ENCODE measurements around the gene KCNG2. TPM values are rescaled to one million over a fixed set of nuclear protein-coding genes. Genes with fewer than 3 reads are reported as not detected.

KCNG2 gene
- total RNA-seq, 1 experiment from 2014 or later = not detected

DNA sequence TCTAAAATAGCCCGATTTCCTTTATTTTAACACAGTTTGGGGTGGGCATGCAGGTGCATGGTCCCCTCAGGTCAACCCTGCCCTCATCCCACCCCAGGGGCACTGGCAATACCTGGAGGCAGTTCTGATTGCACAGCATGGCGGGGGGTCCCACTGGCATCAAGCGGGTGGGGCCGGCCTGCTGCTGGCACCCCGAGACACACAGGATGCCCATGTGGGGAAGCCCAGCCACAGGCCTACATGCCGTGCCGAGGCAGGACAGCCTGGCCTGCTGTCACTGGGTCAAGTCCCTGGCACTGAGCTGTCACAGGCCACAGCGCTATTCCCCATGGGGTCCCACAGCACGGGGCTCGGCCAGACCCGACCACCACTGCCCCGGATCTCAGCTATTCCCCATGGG lies 11.9 kb upstream of the KCNG2 start:
- Mint-ChIP-seq H3K4me1 (ENCODE audit: low read depth, unreplicated experiment) (no peaks in the 10 kb centered on the region), H3K36me3 (ENCODE audit: insufficient read depth, unreplicated experiment) (no peaks in the 10 kb centered on the region), H3K27me3 (ENCODE audit: insufficient read depth, unreplicated experiment) (no peaks in the 10 kb centered on the region), H3K9me3 (ENCODE audit: unreplicated experiment) (no peaks in the 10 kb centered on the region), H3K27ac (ENCODE audit: unreplicated experiment) (no peak overlapping the region), H3K4me3 (ENCODE audit: unreplicated experiment) (no peak overlapping the region)
- ChIA-PET CTCF (no interaction called here), POLR2A (no interaction called here)
- no TSS peak for BruUV-seq (replicated peaks)
- no peak for DNase-seq
- Histone ChIP-seq H3K4me1 (no peaks in the 10 kb centered on the region), H3K4me3 (ENCODE audit: low read depth, low read length) (no peak overlapping the region), H3K36me3 (ENCODE audit: control insufficient read depth, insufficient read depth, low read length) (no peaks in the 10 kb centered on the region), H3K9me3 (no peaks in the 10 kb centered on the region), H3K27me3 (replicated peaks; ENCODE audit: control insufficient read depth, insufficient read depth, low read length) (no peaks in the 10 kb centered on the region)
- intact Hi-C loops (cut with micrococcal nuclease; ENCODE audit: unreplicated experiment) = no loop called here
- TF ChIP-seq, protein P1, sequence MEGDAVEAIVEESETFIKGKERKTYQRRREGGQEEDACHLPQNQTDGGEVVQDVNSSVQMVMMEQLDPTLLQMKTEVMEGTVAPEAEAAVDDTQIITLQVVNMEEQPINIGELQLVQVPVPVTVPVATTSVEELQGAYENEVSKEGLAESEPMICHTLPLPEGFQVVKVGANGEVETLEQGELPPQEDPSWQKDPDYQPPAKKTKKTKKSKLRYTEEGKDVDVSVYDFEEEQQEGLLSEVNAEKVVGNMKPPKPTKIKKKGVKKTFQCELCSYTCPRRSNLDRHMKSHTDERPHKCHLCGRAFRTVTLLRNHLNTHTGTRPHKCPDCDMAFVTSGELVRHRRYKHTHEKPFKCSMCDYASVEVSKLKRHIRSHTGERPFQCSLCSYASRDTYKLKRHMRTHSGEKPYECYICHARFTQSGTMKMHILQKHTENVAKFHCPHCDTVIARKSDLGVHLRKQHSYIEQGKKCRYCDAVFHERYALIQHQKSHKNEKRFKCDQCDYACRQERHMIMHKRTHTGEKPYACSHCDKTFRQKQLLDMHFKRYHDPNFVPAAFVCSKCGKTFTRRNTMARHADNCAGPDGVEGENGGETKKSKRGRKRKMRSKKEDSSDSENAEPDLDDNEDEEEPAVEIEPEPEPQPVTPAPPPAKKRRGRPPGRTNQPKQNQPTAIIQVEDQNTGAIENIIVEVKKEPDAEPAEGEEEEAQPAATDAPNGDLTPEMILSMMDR (IDR thresholded peaks at IDR 0.05; ENCODE audit: insufficient read depth in 1 of 2, low read depth in 1 of 2, low read length in 1 of 2, severe bottlenecking in 1 of 2, unreplicated experiment in 1 of 2) = no peak

DNA sequence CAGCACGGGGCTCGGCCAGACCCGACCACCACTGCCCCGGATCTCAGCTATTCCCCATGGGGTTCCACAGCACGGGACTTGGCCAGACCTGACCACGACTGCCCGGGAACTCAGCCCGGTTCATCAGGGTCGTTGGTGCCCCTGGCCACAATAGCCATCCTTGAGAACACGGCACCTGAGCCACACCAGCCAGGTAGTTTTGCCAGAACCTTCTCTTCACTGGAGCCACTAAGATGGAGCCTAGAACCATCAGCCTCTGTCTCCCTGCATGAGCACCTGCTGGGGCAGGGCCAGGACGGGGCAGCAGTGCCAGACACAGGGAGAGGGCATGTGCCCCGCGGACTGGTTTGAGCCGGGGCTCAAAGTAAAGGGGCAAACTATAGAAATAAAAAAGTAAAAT lies 11.4 kb upstream of the KCNG2 start:
- Mint-ChIP-seq H3K4me1 (ENCODE audit: low read depth, unreplicated experiment) (no peaks in the 10 kb centered on the region), H3K27me3 (ENCODE audit: insufficient read depth, unreplicated experiment) (no peaks in the 10 kb centered on the region), H3K9me3 (ENCODE audit: unreplicated experiment) (no peaks in the 10 kb centered on the region), H3K36me3 (ENCODE audit: insufficient read depth, unreplicated experiment) (no peaks in the 10 kb centered on the region), H3K4me3 (ENCODE audit: unreplicated experiment) (no peak overlapping the region), H3K27ac (ENCODE audit: unreplicated experiment) (no peak overlapping the region)
- TF ChIP-seq, protein P1 (IDR thresholded peaks at IDR 0.05; ENCODE audit: insufficient read depth in 1 of 2, low read depth in 1 of 2, low read length in 1 of 2, severe bottlenecking in 1 of 2, unreplicated experiment in 1 of 2) = no peak
- Histone ChIP-seq H3K27me3 (replicated peaks; ENCODE audit: control insufficient read depth, insufficient read depth, low read length) (no peaks in the 10 kb centered on the region), H3K4me1 (no peaks in the 10 kb centered on the region), H3K36me3 (ENCODE audit: control insufficient read depth, insufficient read depth, low read length) (no peaks in the 10 kb centered on the region), H3K4me3 (ENCODE audit: low read depth, low read length) (no peak overlapping the region), H3K9me3 (no peaks in the 10 kb centered on the region)
- DNase-seq = no peak
- CTCF ChIA-PET = no interaction called here
- intact Hi-C loops (cut with micrococcal nuclease; ENCODE audit: unreplicated experiment) = no loop called here
- POLR2A ChIA-PET = no interaction called here
- no TSS peak for BruUV-seq (replicated peaks)

DNA sequence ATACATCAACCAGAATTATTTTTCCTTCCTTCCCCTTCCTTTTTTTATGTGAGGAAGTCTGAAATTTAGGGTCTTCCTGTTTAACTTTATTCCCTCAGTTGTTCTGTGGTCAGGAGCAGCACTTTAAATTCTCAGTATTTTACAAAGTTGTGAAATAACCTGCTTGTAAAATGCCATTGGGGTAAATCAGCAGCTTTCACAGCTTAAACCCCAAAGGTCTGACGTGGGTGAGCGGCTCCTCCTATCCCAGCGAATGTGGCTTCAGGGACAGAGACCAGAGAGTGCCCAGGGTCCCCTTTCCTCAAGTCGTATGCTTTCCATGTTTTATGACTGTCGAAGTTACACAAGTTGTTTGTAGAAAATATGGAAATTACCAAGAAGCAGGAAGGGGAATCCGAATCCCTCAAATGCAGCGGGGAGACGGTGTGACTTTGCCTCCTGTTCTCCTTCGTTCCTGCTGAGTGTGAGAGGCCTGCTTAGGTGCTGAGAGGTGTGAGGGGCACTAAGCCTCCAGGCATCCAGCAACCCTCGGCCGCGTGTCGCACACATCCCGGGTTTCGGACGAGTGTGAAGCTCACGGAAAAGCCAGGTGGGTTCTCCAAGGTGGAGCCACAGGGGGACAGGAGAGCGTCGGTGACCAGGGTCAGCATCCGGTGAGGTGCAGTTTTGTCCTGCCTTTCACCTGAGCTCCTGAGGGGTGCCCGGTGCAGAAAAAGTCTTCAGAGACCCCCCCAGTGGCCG lies 10.8 kb upstream of the KCNG2 start:
- no peaks in the 10 kb centered on the region for H3K36me3 Mint-ChIP-seq (ENCODE audit: insufficient read depth, unreplicated experiment)
- H3K27ac Mint-ChIP-seq (ENCODE audit: unreplicated experiment) = no peak overlapping the region
- no peaks in the 10 kb centered on the region for H3K36me3 ChIP-seq (ENCODE audit: control insufficient read depth, insufficient read depth, low read length)
- intact Hi-C loops (cut with micrococcal nuclease; ENCODE audit: unreplicated experiment) = no loop called here
- no peak overlapping the region for H3K4me3 ChIP-seq (ENCODE audit: low read depth, low read length)
- H3K27me3 Mint-ChIP-seq (ENCODE audit: insufficient read depth, unreplicated experiment) = peaks cover under 1% of the 10 kb centered on the region
- TF ChIP-seq, protein P1 (IDR thresholded peaks at IDR 0.05; ENCODE audit: insufficient read depth in 1 of 2, low read depth in 1 of 2, low read length in 1 of 2, severe bottlenecking in 1 of 2, unreplicated experiment in 1 of 2) = no peak
- no peaks in the 10 kb centered on the region for H3K9me3 Mint-ChIP-seq (ENCODE audit: unreplicated experiment)
- ChIA-PET CTCF (no interaction called here), POLR2A (no interaction called here)
- H3K4me3 Mint-ChIP-seq (ENCODE audit: unreplicated experiment) = no peak overlapping the region
- H3K4me1 Mint-ChIP-seq (ENCODE audit: low read depth, unreplicated experiment) = no peaks in the 10 kb centered on the region
- DNase-seq = no peak
- no peaks in the 10 kb centered on the region for H3K27me3 ChIP-seq (replicated peaks; ENCODE audit: control insufficient read depth, insufficient read depth, low read length)
- BruUV-seq (replicated peaks) = no TSS peak
- no peaks in the 10 kb centered on the region for H3K4me1 ChIP-seq
- H3K9me3 ChIP-seq = no peaks in the 10 kb centered on the region
